HG02884 (cell line): ENCODE measurements around the gene HSD11B2.

Experiments
- ATAC-seq: cut with Tn5 transposase; IDR thresholded peaks from one replicate; pipeline ENCODE4 v1.9.1; 2021; ENCODE audit warnings: mild to moderate bottlenecking, moderate library complexity; ENCODE audit not compliant: unreplicated experiment

Gene HSD11B2

GRCh38 chr16:67396159-67397035 lies 34.5 kb upstream of the HSD11B2 start:
- ATAC-seq = no peak

- ATAC-seq = no peak
These were observed 33.7 kb upstream of the HSD11B2 start for GRCh38 chr16:67397036-67397801.

- ATAC-seq = no peak
These were observed 32.9 kb upstream of the HSD11B2 start for GRCh38 chr16:67397812-67398545.

GRCh38 chr16:67398546-67399217 lies 32.2 kb upstream of the HSD11B2 start:
- no peak for ATAC-seq

- ATAC-seq = no peak
These were observed 31.6 kb upstream of the HSD11B2 start for GRCh38 chr16:67399218-67399733.

- no peak for ATAC-seq
These were observed 30.9 kb upstream of the HSD11B2 start for GRCh38 chr16:67399749-67400704.

- no peak for ATAC-seq
These were observed 30.0 kb upstream of the HSD11B2 start for GRCh38 chr16:67400901-67401300.

GRCh38 chr16:67403976-67404555 lies 26.9 kb upstream of the HSD11B2 start:
- no peak for ATAC-seq

GRCh38 chr16:67404740-67405226 lies 26.1 kb upstream of the HSD11B2 start:
- ATAC-seq = no peak

- ATAC-seq = no peak
These were observed 25.6 kb upstream of the HSD11B2 start for GRCh38 chr16:67405336-67405735.

GRCh38 chr16:67406111-67406971 lies 24.6 kb upstream of the HSD11B2 start:
- ATAC-seq = no peak

GRCh38 chr16:67407176-67407787 lies 23.6 kb upstream of the HSD11B2 start:
- ATAC-seq = no peak

GRCh38 chr16:67407788-67408452 lies 23.0 kb upstream of the HSD11B2 start:
- no peak for ATAC-seq

GRCh38 chr16:67409631-67410030 lies 21.3 kb upstream of the HSD11B2 start:
- no peak for ATAC-seq

GRCh38 chr16:67411339-67411738 lies 19.6 kb upstream of the HSD11B2 start:
- ATAC-seq = no peak

GRCh38 chr16:67412294-67412693 lies 18.6 kb upstream of the HSD11B2 start:
- no peak for ATAC-seq
